GM19351 (cell line): ENCODE measurements around the gene FAM32A.

Experiments used
- ATAC-seq: cut with Tn5 transposase; IDR thresholded peaks from one replicate; pipeline ENCODE4 v1.9.1; 2021; ENCODE audit warnings: mild to moderate bottlenecking, moderate library complexity; ENCODE audit not compliant: unreplicated experiment

FAM32A gene

GRCh38 chr19:16200038-16201010, 15.1 kb downstream of the FAM32A start:
- ATAC-seq, result no peak

GRCh38 chr19:16201011-16201391, 15.8 kb downstream of the FAM32A start:
- no peak for ATAC-seq

GRCh38 chr19:16202320-16203255, 17.4 kb downstream of the FAM32A start:
- ATAC-seq, result no peak

- no peak for ATAC-seq
Observed at GRCh38 chr19:16203256-16204004, 18.2 kb downstream of the FAM32A start.

GRCh38 chr19:16204005-16204294, 18.7 kb downstream of the FAM32A start:
- no peak for ATAC-seq

- no peak for ATAC-seq
Observed at GRCh38 chr19:16205205-16206045, 20.2 kb downstream of the FAM32A start.

GRCh38 chr19:16206046-16206605, 20.9 kb downstream of the FAM32A start:
- ATAC-seq, result no peak

GRCh38 chr19:16206637-16207036, 21.4 kb downstream of the FAM32A start:
- ATAC-seq, result no peak

GRCh38 chr19:16207063-16207462, 21.9 kb downstream of the FAM32A start:
- ATAC-seq, result no peak

- ATAC-seq, result no peak
Observed at GRCh38 chr19:16207490-16208025, 22.3 kb downstream of the FAM32A start.

- no peak for ATAC-seq
Observed at GRCh38 chr19:16208064-16208759, 23.0 kb downstream of the FAM32A start.

GRCh38 chr19:16208847-16209665, 23.8 kb downstream of the FAM32A start:
- ATAC-seq, result no peak

- no peak for ATAC-seq
Observed at GRCh38 chr19:16210168-16210567, 25.0 kb downstream of the FAM32A start.

- no peak for ATAC-seq
Observed at GRCh38 chr19:16213076-16213475, 27.9 kb downstream of the FAM32A start.

GRCh38 chr19:16216744-16217670, 31.8 kb downstream of the FAM32A start:
- no peak for ATAC-seq

- no peak for ATAC-seq
Observed at GRCh38 chr19:16217716-16218451, 32.7 kb downstream of the FAM32A start.
